Stimulated activated CD8-positive, alpha-beta memory T cell treated with anti-CD3 and anti-CD28 coated beads, Interleukin-12 subunit alpha, Interleukin-12 subunit beta, amount 100 ng/mL, for 24 hours (primary cell): Measurements from ENCODE around the gene CDH24.
"Not testable (repeated sequence)": the region's sequence is repeated elsewhere in the genome, so short reads cannot be mapped to it uniquely, and the experiment has no call there.

Experiments
- DNase-seq: peaks from one replicate; pipeline ENCODE4 v3.0.0-alpha.2; 2020; ENCODE audit errors: extremely low read depth

The CDH24 gene

DNA sequence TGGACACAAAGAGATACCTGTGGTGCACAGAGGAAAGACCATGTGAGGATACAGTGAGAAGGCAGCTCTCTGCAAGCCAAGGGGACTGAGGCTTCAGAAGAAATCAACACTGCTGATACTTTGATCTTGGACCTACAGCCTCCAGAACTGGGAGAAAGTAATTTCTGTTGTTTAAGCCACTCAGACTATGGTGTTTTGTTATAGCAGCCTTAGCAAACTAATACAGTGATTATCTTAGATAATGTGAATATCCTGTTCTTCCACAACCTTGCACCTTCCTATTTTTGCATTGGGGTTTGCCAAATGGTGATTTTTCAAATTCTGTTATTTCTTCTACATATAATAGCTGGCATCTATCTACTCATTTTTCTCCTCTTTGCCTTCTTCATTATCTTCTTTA lies 39.2 kb downstream of the CDH24 start:
- DNase-seq = no peak

DNA sequence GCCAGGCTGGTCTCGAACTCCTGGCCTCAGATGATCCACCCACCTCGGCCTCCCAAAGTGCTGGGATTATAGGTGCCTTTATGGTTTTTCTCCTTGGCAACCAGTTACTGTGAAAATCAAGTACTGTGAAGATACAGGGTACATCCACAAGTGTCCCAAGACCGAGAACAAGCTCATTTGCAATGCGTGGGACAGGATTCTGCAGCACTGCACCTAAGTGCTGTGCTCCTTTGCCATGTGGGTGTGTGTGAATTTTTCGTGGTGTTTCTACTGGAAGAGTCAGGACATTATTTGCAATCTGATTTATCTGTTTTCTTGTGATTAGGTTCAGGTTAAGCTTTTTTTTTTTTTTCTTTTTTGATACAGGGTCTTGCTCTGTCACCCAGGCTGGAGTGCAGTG lies 40.2 kb downstream of the CDH24 start:
- no peak for DNase-seq

DNA sequence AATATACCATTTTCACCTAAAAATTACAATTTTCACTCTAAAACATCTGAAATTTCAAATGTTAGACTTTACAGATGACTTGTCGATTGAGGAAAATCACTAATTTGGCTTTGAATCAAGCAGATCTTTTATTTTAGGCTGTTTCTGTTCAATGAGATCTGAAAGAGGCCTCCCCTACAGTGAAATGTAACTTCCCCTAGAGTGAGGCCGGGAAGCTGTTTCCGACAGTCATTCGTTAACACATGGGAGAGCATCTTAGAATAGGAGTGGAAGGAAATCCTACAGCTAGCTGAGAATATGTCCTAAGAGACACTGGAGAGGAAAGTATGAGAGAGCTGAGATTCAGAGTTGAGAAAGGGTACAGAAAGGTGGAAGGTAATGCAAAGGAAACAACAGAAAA lies 41.7 kb downstream of the CDH24 start:
- no peak for DNase-seq

DNA sequence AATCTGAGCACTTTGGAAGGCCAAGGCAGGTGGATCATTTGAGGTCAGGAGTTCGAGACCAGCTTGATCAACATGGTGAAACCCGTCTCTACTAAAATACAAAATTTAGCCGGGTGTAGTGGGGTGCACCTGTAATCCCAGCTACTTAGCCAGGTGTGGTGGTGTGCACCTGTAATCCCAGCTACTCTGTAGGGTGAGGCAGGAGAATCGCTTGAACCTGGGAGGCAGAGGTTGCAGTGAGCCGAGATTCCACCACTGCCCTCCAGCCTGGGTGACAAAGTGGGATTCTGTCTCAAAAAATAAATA lies 43.6 kb downstream of the CDH24 start:
- DNase-seq = not testable (repeated sequence)

DNA sequence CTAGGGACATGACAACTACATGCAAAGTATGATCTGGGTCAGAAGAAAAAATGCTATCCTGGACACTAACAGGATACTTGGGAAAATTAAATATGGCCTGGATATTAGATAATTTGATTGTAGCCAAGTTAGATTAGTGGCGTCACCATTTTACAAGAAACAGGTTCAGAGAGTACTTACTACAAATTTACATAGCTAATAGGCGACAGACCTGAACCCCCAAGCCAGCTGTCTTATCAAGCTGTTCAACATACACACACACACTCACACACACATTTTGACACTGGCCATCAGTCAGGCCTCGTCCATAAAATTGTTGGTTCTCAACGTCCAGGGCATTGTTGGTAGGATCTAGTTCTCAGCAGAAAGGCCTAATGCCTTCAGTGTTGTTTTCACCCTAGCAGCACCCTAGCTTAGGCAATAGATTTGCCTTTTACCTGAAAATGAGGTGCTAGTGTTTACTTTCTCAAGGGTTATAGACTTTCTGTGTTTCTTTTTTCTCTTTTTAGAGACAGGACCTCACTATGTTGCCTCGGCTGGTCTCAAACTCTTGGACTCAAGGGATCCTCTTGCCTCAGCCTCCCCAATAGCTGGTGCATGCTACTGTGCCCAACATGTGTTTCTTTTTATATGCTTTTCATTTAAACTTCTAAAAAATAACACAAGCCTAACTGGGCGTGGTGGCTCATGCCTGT lies 44.1 kb downstream of the CDH24 start:
- no peak for DNase-seq

DNA sequence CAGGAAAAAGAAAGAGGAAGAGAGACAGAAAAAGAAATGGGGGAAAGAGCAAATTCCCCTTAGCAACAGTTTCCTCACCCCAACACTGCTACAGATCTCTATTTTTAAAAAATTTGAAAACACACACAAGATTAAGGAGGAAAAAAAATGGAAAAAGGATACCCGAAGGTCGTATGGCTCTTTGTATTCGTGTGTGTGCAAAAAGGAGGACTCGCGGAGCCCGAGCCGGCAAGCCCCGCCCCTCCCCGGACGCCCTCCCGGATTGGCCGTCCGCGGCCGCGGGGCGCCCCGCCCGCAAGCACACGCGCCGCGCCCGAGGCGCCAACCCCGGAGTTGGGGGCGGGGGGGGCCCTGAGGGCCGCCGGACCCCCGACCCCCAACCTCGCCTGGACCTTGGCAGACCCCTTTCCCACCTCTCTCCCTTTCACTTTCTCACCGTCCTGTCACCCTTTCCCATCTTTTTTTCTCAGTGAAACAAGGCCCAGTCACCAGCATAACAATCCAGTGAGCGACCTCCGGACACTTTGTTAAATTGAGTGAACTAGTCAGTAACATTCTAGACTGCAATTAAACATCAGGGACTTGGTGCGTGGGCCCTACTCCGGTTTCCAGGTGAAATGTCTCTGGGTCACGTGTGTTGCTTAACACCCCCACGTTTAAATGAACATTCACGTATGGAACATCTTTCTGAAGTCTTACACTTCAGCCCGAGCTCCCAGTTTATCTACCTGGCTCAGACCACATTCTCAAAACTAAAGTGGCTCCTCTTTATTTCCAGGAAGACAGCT lies 47.2 kb downstream of the CDH24 start, which contains the start of gene C14orf93:
TSS of gene C14orf93 (minus strand) at position 205 of the 788 bp plus-strand sequence. CDS start 11,120 bp downstream, outside the sequence.
- peak; percentile 66 for DNase-seq

DNA sequence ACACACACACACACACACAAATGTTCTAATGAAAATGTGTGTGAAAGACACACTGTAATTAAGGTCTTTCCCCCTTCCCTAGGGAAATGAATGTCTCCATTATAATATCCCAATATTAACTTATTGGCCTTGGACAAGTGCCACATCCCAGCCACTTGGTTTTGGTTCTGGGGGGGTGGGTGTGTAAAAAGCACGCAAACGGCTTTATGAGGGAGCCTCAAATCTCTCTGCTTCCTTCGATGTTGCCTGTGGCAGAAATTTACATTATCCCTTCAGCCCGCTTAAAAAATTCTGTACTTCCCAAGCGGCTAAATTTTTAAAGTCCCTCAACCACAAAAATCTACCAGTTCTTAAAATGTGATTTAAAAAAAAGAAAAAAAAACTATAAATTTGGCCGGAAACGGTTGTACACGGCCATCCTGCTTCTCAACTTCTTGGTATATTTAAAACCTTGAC lies 47.8 kb downstream of the CDH24 start:
- DNase-seq = no peak

DNA sequence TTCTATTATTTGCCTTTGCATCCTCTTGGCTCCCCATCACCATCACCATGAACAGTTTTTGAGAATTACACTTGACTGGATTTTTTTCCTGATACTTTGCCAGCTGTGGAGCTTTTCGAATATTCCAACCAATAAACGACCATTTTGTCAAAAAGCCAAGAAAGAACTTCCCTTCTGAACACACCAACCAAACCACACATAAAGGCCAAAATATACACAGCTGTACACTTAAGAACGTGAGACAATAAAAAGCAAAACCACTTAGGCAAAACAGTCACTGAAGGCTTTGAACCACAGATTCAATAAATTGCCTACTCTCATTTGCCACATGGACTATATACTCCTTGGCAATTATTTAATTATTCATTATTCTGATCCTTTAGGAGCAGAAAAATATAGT lies 48.5 kb downstream of the CDH24 start:
- no peak for DNase-seq

DNA sequence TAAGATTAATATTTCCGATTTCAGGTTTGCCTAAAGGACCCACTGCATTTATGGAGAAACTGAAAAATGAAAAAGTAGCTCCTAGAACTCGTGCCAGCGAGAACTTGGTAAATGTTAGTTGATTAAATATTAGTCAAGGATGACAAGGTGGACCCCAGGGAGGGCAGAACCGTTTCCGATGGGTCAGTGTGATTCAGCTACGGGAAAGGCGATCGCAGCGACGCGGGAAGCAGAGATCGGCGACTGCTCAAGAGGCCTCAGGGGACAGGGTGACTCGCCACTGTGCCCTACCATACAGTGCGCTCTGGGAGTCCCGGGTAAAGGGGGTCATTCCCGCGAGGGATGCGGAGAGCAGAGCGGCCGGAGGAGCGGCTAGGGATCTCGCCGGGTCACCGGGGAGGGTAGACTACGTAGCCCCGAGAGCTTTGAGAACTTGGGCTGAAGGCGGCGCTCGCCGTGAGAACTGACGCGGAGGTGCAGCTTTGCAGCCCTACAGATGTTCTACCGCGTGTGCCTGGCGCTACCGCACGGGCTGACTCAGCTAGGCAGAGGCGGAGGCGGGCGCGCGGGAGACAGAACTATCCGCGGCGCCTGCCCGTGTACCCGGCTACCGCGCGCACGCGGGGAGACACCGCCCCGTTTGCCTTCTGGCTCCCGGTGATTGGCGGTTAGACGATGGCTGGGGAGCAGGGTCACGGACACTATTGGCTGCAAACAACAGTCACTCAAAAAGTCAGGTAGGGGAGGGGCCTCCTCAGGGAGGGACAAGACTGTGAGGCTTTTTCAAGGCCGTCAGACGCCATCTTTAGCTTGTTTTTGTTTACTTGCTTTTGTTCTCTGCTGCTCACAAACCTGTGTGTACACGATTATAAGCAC lies 50.5 kb downstream of the CDH24 start:
- peak; percentile 87 for DNase-seq

DNA sequence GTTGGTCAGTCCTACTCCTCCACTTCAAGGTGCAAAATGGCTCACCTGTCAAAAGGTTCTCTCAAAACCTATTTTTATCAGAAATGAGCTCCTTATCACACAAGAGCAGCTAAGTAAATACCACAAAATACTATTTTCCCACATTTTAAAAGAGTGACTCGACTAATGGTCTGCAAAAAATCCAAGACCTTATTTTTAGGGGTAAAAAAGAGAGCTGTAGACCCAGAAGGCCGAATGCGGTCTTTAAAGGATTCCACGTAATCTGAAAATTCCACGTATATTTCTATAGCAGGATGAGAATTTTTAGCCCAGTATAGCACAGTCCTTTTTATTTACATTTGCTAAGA lies 51.2 kb downstream of the CDH24 start:
- DNase-seq = no peak

DNA sequence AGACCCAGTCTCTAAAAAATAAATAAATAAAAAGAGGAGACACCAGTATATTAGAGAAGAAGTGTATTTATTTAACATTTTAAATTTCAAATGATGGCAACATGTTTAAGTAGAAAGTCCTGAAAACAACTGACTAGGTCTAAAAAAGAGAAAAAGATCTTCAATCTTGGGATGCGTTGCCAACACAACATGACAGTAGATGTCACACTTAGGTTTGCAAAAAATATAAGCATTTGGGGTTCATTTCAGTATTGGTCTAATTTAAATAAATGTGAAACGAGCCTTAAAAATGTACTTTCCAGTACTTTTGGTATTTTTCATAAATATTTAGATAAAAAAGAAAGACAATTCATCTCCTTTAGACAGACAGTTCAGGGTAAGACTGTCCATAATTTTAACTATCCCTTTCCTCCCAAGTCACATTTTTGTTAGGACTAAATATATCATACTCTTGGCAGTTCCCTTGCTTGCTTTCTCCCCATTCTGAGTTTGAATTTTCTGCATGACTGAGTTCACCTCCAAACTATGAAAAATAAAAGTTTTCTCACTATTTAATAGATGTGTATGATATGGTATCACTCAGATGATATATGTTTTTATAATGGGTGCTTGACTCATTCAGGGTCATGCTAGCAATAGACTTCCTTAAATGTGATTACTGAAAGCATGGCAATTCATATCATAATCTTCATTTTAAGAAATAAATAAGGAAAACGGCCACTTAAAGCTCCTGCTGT lies 51.7 kb downstream of the CDH24 start:
- no peak for DNase-seq

DNA sequence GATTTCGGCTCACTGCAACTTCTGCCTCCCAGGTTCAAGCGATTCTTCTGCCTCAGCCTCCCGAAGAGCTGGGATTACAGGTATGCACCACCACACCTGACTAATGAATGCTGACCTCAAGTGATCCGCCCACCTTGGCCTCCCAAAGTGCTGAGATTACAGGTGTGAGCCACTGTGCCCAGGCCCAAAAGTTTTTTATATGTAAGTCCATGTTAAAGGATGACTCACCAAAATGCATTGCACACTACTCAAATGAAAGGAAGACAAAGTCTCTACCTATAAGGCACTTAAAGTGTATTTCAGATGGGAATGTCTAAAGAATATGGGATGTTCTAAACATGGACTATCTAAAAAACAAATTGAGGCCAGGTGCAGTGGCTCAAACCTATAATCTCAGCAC lies 53.0 kb downstream of the CDH24 start:
- not testable (repeated sequence) for DNase-seq

DNA sequence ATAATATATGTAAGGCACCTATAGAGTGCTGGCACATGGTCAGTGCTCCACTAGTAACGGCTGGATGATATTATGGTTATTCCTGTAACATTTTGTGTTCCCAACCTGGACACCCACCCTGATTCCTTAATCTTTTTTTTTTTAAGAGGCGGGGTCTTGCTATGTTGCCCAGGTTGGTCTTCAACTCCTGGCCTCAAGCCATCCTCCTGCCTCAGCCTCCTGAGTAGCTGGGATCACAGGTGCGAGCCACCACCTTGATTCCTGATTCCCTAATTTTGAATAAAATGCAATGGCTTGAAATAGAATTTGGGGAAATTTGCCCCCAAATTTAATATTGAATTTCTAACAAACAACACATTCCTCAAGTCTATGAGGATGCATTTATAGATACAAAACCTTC lies 54.7 kb downstream of the CDH24 start:
- DNase-seq = no peak

DNA sequence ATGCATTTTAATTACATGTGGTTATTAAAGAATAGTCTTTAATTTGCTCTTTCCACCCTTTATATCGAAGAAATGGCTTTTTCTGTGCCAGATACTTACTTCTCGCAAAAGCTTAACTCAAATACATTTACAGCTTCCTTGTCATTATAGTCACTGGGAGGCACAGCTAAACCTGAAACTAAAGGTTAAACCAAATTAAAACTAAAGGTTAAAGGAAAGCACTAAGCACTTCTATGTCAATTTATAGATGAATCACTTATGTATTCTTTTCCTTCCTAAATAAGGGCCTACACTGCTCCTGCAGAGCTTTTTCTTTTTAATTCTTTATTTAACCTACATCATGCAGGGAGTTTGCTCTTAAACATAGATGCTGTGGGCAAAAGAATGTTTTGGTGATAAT lies 56.5 kb downstream of the CDH24 start:
- DNase-seq = no peak

DNA sequence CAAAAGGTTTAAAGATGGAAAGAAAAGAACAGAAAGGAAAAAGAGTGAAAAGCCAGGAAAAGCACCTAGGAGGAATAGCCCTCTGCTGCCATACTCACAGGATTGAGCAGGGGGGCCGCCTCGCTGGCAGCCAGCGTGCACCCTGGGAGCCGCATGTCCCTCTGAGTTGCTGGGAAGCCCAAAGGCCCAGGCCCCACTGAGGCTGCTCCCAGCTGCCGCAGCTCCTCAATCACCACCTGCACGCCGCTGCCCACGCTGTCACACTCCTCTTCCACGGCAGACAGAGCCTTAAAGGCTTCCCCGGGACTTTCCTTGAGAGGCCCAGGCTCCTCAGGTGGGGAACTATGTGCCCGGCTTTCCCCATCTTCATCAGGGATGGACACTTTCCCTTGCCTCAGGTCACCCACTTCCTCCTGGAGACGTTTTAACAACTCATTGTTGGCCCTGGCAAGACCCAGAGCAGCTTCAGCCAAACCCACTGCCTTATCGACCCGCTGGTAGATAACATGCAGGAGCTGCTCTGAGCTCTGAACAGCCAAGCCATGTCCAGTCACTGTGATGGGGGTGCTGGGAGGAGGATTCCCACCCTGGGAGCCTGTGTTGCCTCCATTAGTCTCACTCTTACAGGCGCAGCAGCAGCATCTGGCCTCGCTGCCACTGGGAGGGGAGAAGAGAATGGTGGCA lies 58.8 kb downstream of the CDH24 start:
- DNase-seq = no peak

DNA sequence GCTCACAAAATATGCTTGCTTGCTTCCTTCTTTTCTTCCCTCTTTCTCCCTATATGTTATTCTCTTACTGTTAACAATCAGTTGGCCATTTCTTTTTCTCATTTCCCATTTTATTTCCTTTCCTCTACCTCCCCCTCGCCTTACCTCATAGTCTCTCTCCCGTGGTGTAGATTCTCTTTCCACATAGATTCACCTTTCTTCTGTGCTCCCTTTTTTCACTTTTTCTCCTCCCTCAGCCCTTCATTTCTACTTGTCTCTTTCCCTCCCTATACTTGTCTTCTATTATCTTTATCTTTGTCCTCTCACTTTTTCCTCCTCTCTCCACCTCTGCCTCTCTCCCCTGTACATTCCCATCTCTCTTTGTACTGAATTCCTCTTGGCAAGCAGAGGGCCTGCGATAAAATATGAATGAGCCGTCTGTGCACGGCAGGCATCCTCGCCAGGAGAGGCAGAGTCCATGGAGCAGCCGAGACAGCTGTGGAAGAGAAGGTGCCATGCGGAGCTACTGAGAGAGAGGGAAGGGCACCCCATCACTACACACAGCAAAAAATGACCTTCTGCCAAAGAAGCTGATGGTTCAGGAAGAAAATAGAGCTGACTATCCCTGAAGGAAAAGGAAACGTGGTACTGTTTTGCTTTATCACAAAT lies 59.5 kb downstream of the CDH24 start:
- no peak for DNase-seq
